HG03039 (cell line): Measurements from ENCODE around the gene DPH6.
A peak's percentile ranks its signal among the peaks of the same experiment; 100 is the strongest.
"Not testable (repeated sequence)": the region's sequence is repeated elsewhere in the genome, so short reads cannot be mapped to it uniquely, and the experiment has no call there.

ENCODE experiments used
- ATAC-seq: cut with Tn5 transposase; IDR thresholded peaks from one replicate; pipeline ENCODE4 v1.9.1; 2021; ENCODE audit warnings: mild to moderate bottlenecking, moderate library complexity; ENCODE audit not compliant: unreplicated experiment

The DPH6 gene

GRCh38 chr15:35545824-35546510 lies at the start of gene DPH6:
DPH6 (minus strand) TSS chr15:35546165; CDS start chr15:35546141, 24 bp downstream.
- peak; percentile 89 for ATAC-seq

DNA sequence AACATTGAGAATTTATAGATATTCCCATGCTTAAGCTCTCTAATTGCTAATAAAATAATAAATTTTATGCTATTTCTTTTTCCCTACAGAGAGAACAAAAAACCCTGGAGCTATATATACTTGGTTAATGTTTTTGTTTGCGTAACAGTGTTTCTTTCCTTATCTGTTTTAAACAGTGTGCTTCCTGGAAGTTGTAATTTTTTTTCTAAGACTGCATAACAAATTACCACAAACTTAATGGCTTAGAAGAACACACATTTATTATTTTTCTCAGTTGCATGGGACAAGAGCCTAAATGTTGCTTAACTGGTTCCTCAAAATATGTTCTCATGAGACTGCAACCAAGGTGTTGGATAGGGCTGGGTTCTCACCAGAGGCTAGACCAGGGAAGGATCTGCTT lies 49.7 kb upstream of the DPH6 start:
- ATAC-seq, result no peak

- ATAC-seq, result not testable (repeated sequence)
Observed at GRCh38 chr15:35591987-35592386, 46.0 kb upstream of the DPH6 start.

DNA sequence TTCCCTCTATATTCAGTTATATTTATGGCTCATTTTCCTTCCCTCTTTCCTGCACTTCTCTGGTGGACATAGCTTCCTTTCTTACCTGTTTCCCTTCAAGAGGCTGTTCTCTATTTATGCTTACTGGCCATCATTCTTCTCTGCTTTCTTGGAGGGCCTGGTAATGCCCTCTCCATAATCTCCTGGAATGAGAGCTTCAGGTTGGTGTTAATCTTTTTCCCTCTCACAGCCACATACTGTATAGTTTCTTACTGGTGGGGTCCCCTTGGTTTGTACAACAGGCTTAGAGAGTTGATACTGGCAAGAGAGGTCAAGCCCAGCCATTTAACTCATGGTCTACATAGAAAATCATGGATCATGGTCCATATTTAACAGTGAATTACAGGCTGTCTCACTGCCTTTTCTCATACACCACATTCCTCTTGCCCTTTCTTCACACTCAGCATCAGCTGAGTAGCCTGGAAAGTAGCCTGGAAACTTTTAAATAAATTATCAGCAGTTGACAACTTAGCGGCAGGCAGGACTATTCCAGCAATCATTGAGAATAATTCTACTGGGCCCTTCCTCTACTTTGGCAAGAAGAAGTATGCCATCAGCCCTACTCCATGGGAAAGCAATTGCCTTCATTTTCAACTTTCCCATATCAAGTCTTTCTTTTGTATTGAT lies 38.0 kb upstream of the DPH6 start:
- ATAC-seq, result no peak

- no peak for ATAC-seq
Observed at GRCh38 chr15:35580606-35581005, 34.6 kb upstream of the DPH6 start.

DNA sequence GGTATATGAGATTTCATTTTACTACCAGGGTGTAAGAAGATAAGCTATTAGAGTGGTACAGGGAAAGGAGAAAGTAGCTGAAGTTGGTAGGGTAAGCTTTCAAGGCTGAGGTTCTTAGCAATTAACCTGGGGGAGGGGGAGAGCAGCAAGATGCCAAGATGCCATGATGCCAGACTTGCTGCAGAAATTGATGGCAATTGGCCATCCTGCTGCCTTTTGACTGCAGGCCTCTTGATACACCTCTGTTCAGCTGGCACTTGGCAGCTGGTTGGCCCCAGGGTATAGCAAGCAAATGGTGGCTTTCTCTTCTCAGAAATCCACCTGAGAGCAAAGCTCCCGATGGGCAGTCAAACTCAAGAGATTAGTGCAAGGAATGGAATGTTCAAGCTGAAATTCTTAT lies 21.4 kb upstream of the DPH6 start:
- no peak for ATAC-seq

- no peak for ATAC-seq
Observed at GRCh38 chr15:35566991-35567390, 21.0 kb upstream of the DPH6 start.

GRCh38 chr15:35565901-35566300 lies 19.9 kb upstream of the DPH6 start:
- no peak for ATAC-seq

- no peak for ATAC-seq
Observed at GRCh38 chr15:35562641-35563040, 16.7 kb upstream of the DPH6 start.

GRCh38 chr15:35561308-35561707 lies 15.3 kb upstream of the DPH6 start:
- no peak for ATAC-seq

GRCh38 chr15:35560870-35561269 lies 14.9 kb upstream of the DPH6 start:
- ATAC-seq, result no peak

- no peak for ATAC-seq
Observed at GRCh38 chr15:35560258-35560657, 14.3 kb upstream of the DPH6 start.

DNA sequence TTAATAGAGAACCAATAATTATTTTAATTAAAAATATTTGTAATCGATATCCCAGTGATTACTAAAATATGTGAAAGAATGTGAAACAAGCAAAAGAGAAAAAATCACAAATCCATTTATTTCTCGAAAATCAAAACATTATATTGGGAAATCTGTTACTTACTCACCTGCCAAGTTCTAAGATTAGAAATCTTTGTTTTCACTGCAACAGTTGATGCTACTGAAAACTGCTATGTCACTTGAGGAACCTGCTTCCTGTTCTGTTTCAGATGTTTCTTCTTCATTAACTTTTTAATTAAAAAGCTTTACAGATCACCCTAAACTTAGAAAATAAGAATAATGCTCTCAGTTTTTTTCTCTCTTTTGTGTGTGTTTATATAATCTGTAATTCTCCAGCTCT lies 13.7 kb upstream of the DPH6 start:
- no peak for ATAC-seq

- ATAC-seq, result no peak
Observed at GRCh38 chr15:35557544-35557943, 11.6 kb upstream of the DPH6 start.

GRCh38 chr15:35557012-35557411 lies 11.0 kb upstream of the DPH6 start:
- no peak for ATAC-seq

GRCh38 chr15:35555244-35555643 lies 9.3 kb upstream of the DPH6 start:
- ATAC-seq, result no peak

- ATAC-seq, result no peak
Observed at GRCh38 chr15:35550957-35551356, 5.0 kb upstream of the DPH6 start.

GRCh38 chr15:35549567-35549966 lies 3.6 kb upstream of the DPH6 start:
- no peak for ATAC-seq

DNA sequence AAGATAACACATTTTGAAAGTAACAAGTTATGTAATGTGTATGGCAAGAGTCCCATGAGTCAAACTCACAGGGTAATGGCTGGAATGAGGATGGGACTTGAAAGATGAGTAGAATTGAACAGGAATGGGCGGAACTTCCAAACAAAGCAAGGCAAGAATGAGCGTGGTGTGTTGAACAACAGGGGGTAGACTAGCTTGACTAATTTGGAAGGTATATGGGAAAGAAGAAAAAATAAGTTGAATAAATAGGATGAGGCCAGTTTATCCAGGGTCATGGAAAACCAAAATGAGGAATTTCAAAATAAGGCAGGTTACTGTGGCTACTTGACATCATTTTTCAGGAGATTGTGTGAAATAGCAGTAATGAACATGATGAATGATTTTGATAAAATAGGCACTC lies 2.5 kb upstream of the DPH6 start:
- no peak for ATAC-seq

- ATAC-seq, result no peak
Observed at GRCh38 chr15:35547775-35548364, 1.9 kb upstream of the DPH6 start.

- peak; percentile 2 for ATAC-seq
Observed at GRCh38 chr15:35546511-35547381, 781 bp upstream of the DPH6 start.
